H1 (cell line): ENCODE results near the gene DNAI1.

Source experiments
- ASH2L ChIP-seq: fragments of 200-600, 300-600 bp; sonication (generic); IDR thresholded peaks from one replicate; pipeline ENCODE4 v1.7.1; 2017; ENCODE audit warnings: low read length
- ATF3 ChIP-seq: IDR thresholded peaks from 2 replicates; pipeline ENCODE4 v1.6.1; 2011; ENCODE audit warnings: low read depth, mild to moderate bottlenecking, low read length; ENCODE audit not compliant: insufficient read depth
- BACH1 ChIP-seq: IDR thresholded peaks from 2 replicates; pipeline ENCODE4 v1.6.1; 2012; ENCODE audit warnings: low read length, improper control_type of control experiment
- CBX5 ChIP-seq: fragments of 300-800, 300-1000 bp; sonication (generic); IDR thresholded peaks from 2 replicates; pipeline ENCODE4 v1.7.1; 2016; ENCODE audit warnings: antibody characterized with exemption, low read length, low read depth
- CEBPB ChIP-seq: IDR thresholded peaks from 2 replicates; pipeline ENCODE4 v1.6.1; 2012; ENCODE audit warnings: low read depth, low read length
- FOSL1 ChIP-seq: IDR thresholded peaks from 2 replicates; pipeline ENCODE4 v1.6.1; 2011; ENCODE audit warnings: mild to moderate bottlenecking, low read depth, low read length, moderate library complexity; ENCODE audit not compliant: insufficient read depth
- POLR2A ChIP-seq, 2 experiments: IDR thresholded peaks; 1 replicate in 1 of 2; 2 replicates in 1 of 2; pipeline ENCODE4 v1.6.1; 2011; ENCODE audit warnings: low read depth in 2 of 2, low read length in 2 of 2, mild to moderate bottlenecking in 2 of 2; ENCODE audit errors: control extremely low read depth in 1 of 2
- POLR2AphosphoS5 ChIP-seq: IDR thresholded peaks from 2 replicates; pipeline ENCODE4 v1.6.1; 2011; ENCODE audit warnings: low read depth, low read length
- SP1 ChIP-seq: IDR thresholded peaks from 2 replicates; pipeline ENCODE4 v1.6.1; 2011; ENCODE audit warnings: low read depth, low read length
- TCF12 ChIP-seq: IDR thresholded peaks from 2 replicates; pipeline ENCODE4 v1.6.1; 2011; ENCODE audit warnings: low read depth, mild to moderate bottlenecking, low read length
- ZNF274 ChIP-seq: IDR thresholded peaks from 2 replicates; pipeline ENCODE4 v1.7.0; 2012; ENCODE audit warnings: low read length, borderline replicate concordance; ENCODE audit errors: extremely low read depth
- TF ChIP-seq, protein P1 (sequence below), 3 experiments: IDR thresholded peaks; 1 replicate in 2 of 3; 2 replicates in 1 of 3; pipeline versions ENCODE4 v1.5.1 to v1.6.1; 2011; ENCODE audit warnings: low read length in 3 of 3, mild to moderate bottlenecking in 3 of 3, inconsistent platforms in 2 of 3, low read depth in 1 of 3, moderate library complexity in 1 of 3; ENCODE audit not compliant: insufficient read depth in 1 of 3; ENCODE audit errors: control extremely low read depth in 1 of 3

DNA sequence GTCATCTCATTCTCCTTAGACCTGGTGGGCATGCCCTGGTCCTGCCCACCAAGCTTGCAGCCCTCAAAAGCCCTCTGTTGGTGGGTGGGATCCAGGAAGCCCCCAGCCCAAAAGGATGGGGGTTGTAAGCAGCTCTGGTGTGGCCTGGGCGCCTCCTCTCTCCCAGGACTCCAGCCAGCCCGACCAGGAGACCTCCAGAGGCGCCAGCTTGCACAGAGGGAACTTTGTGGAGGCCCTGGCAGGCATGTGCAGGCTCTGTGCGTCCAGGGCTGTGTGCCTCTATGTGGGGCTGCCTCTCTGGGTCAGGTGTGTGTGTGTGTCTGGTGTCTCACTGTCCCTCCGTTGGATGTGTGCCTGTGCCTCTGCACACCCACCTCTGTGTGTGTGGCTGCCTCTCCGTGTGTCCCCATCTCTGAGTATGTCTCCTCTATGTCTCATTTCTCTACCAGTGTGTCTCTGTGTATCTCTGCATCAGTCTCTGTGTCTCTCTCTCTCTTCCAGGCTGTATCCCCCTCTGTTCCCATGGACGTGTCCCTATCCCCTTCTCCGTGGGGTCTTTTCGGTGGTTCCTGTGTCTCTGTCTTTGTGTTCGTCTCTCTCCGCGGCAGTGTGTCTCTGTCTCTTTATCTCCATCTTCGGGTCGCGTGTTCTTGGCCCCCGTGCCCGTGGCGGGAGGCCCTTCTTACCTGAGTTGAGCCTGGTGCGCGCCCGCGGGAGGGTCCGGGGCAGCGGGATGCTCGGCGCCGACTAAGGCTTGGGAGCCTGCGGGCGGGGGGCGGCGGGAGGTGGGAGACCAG, 63.7 kb downstream of the DNAI1 start:
- TF ChIP-seq, protein P1, sequence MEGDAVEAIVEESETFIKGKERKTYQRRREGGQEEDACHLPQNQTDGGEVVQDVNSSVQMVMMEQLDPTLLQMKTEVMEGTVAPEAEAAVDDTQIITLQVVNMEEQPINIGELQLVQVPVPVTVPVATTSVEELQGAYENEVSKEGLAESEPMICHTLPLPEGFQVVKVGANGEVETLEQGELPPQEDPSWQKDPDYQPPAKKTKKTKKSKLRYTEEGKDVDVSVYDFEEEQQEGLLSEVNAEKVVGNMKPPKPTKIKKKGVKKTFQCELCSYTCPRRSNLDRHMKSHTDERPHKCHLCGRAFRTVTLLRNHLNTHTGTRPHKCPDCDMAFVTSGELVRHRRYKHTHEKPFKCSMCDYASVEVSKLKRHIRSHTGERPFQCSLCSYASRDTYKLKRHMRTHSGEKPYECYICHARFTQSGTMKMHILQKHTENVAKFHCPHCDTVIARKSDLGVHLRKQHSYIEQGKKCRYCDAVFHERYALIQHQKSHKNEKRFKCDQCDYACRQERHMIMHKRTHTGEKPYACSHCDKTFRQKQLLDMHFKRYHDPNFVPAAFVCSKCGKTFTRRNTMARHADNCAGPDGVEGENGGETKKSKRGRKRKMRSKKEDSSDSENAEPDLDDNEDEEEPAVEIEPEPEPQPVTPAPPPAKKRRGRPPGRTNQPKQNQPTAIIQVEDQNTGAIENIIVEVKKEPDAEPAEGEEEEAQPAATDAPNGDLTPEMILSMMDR (IDR thresholded peaks at IDR 0.05; ENCODE audit: control extremely low read depth in 1 of 3, insufficient read depth in 1 of 3, low read depth in 1 of 3, low read length in 3 of 3) = no peak
- TF ChIP-seq TCF12 = no peak
- no peak for TF ChIP-seq CBX5
- TF ChIP-seq ATF3 = no peak
- no peak for TF ChIP-seq POLR2A (IDR thresholded peaks at IDR 0.05; ENCODE audit: control extremely low read depth in 1 of 2, low read depth in 2 of 2, low read length in 2 of 2)
- no peak for TF ChIP-seq ZNF274
- TF ChIP-seq BACH1 = no peak
- no peak for TF ChIP-seq SP1
- TF ChIP-seq POLR2AphosphoS5 = no peak
- no peak for TF ChIP-seq ASH2L
- TF ChIP-seq FOSL1 = no peak
- no peak for TF ChIP-seq CEBPB
